CD4-positive, alpha-beta T cell treated with Interleukin-2 at 100 ng/mL for 4 hours (primary cell): ENCODE results near the gene MARCHF2.

Experiments used
- DNase-seq: peaks from one replicate; pipeline ENCODE4 v3.0.0-alpha.2; 2020; ENCODE audit warnings: low spot score

The MARCHF2 gene

DNA sequence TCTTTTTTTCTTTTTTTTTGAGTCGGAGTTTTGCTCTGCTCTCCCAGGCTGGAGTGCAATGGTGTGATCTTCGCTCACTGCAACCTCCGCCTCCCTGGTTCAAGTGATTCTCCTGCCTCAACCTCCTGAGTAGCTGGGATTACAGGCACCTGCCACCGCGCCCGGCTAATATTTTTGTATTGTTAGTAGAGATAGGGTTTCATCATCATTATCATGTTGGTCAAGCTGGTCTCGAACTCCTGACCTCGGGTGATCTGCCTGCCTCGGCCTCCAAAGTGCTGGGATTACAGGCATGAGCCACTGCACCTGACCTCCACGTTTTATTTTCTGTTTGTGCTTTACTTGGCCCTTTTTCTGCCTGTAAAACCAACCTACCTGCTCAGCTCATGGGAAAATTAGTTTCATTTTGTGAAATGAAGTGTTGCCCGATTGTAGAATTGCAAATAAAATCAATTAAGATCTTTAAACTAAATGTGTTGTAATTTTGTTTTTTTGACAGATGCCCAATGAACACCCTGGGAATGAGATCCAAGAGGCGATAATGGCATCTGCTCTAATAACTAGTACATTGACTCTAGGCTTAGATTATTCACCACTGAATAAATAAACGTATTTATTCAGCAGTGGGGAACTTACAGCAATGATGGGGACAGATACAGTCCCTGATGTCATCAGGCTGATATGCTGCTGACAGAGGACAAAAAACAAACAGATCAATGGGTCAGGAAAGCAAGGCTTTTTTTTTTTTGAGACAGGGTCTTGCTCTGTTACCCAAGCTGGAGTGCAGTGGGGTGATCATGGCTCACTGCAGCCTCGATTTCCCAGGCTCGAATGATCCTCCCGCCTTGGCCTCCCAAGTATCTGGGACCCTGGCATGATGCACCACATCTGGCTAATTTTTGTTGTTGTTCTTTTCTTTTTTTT is 25.2 kb upstream of the MARCHF2 start:
- no peak for DNase-seq

DNA sequence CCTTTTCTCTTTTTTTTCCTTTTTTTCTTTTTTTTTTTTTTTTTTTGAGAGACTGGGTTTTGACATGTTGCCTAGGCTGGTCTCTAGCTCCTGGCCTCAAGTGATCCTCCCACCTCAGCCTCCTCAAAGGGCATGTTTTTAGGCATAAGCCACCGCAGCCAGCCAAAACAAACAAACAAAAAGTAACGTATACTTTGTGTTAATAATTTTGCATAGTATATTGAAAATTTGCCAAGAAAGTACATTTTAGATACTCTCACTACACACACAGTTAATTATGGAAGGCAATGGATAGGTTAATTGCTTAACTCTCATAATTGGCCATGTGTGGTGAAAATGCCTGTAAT is 24.5 kb upstream of the MARCHF2 start:
- no peak for DNase-seq

DNA sequence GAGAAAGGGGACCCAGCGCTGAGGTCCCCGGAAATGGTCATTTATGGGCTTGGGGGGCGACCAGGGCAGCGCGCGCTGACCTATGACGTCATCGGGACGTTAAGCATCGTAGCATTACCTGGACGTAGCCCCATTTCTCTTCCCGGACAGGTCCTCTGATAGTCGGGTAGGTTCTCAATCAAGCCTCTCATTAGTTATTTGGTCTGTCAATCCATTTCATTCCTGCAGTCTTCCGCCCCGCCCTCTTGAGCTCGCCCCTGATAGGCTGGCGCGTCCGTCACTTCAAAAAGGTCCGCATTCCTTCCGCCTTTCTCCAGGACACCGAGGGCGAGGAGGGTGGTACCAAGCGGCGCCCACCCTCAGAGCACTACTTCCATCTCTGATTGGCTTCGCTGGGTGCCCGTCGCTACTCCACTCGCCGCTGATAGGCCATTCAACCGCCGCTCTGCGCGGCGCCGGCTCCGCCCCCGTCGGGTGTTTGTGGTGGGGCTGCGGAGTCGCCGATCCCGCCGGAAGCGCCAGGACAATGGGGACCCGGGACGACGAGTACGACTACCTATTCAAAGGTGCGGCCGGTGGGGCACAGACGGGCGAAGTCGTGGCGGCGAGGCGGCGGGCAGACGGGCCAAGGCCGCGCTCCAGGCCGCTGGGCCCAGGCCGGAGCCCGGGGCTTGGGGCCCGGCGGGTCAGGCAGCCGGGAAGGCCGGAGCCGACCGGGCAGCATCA is 23.1 kb upstream of the MARCHF2 start, which contains the start of gene RAB11B:
TSS of gene RAB11B (plus strand) at position 470 of the 726 bp plus-strand sequence. CDS start at position 527, 57 bp downstream.
- peak; percentile 100 for DNase-seq

DNA sequence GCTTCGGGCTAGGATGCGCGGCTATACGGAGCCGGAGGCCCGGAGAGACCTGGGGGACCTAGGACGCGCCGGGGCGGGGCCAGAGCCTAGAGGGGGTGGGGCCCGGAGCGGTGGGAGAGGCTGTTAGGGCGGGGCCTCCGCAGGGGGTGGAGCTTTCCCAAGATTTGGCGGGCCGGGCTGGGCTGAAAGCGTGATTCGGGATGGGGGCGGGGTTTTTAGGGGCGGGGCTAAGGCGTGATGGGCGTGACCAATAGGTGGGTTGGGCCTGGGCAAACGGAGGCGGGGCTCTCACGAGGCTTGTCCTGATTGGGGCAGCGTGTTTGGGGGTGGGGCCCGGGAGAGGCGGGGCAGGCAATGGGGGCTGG is 22.5 kb upstream of the MARCHF2 start:
- peak; percentile 90 for DNase-seq

DNA sequence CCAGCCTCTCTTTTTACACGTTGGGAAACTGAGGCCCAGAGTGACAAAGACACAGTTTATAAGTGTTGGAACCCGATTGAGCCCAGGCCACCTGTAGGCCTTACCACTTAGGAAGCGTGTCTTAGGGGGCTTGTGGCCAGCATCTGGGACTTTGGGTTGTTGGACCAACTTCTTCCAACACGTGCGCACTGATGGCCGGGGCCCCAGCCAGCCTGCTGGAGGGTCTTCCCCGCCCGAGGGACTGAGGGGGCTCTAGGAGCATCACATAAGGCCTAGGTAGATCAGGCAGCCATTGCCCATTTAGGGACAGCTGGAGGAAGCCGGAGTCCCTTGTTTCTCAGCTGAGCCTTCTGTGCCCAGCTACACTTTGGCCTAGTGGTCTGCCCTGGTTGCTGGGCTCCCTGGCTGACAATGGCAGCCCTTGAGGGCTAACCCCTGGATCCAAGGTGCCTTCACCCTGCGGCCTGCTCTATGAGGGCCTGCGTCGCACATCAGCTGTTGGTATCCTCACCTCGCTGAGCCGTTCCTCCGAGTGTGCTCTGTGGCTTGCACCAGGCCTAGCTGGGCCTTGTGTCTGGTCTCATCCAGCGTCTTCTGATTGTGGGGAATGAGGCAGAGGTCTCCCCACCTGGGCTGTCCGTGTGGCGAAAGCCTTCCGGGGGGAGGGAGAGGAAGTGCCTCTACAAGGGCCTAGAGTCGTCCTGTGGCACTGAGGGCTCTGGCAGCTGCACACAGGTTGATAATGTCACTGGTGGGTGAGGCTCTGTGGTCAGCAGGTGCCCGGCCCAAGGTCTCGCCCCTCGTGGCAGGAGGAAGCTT is 21.7 kb upstream of the MARCHF2 start:
- DNase-seq = no peak

DNA sequence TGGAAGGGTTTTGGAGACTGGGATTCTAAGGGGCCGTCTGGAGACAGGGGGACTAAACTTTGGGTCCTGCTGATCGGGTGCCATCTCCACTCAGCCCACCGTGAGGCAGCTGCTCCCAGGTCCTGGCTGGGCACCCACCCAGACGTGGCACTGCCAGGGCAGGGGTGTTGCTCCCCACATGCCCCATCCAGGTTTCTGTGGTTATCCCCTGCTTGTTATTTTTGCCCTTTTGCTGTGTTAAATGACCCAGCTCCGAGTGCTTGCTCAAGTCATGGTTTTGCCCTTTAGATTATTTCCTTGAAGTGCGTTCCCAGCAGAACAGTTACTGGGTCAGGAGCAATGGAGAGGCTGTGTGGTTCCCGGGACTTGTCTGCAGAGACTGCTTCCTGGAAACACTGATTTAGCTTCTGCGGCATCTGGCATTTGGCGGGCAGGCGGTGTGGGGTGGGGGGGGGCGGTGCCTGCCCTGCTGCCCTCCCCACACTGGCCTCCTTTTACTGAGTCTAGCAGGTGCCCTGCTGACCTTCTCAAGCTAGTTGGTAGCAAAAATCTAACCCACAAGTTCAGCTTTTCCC is 21.0 kb upstream of the MARCHF2 start:
- no peak for DNase-seq

DNA sequence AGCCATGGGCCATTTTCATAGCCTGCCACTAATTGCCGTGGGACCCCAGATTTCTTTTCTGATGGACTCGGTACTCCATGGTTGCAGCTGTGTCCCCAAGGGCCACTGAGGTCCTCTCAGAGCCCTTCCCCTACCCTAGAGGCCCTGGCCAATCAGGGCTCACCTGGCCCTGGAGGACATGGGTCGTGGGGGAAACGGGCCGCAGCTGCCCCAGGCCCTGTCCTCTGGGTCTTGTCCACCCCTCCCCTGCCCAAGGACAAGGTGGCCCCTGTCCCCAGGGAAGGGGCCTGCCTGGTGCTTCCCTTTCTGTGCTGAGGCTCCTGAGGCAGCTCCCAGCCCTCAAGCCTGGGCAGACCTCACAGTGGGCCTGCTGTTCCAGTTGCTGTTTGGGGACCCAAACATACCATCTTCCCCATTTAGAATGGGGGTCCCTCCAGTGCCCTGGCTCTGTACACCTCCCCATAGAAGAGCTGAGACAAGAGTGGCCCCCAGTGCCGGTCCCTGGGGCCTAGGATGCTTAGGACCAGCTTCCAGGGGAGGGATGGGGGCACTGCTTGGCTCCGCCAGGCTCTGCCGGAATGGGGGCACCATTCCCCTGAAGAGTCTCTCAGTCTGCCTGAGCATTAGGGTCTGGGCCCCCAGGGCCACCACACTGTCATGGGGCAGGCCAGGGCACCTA is 19.8 kb upstream of the MARCHF2 start:
- no peak for DNase-seq

DNA sequence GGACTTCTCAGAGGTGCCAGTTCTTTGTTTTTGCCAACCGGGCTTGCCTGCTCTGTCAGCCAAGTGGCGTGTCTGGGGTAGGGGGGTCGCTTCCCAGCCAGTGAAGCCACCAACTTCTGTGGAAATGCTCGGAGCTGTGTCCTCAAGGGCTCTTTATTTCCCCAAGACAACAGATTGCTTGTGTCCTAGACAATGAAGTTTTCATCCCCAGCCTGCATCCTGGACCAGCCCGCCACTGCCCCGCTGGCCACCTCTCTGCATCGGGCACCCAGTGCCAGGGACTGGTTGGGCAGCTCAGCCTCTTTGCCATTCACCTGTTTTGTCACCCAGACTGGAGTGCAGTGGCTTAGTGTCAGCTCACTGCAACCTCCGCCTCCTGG is 19.2 kb upstream of the MARCHF2 start:
- DNase-seq = no peak

DNA sequence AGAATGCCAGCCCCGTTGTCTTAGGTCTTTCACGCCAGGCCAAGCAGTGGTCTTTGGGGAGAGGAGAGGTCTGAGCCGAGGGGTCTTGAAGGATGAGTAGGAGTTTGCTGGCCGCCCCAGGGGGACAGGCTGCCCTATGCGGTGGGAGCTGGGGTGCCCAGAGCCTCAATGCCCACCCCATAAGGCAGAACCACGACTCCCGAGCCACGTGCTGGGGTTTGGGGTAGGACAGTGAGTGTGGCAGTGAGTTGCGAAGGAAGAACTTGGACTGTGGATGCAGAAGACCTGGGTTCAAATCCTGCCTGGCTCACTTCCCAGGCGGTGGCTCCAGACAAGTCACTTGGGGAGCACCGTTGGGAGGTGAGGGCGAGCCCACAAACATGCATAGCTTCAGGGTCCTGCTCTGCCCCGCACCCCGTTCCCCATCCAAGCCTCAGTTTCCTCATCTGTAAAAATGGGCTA is 17.5 kb upstream of the MARCHF2 start:
- no peak for DNase-seq

DNA sequence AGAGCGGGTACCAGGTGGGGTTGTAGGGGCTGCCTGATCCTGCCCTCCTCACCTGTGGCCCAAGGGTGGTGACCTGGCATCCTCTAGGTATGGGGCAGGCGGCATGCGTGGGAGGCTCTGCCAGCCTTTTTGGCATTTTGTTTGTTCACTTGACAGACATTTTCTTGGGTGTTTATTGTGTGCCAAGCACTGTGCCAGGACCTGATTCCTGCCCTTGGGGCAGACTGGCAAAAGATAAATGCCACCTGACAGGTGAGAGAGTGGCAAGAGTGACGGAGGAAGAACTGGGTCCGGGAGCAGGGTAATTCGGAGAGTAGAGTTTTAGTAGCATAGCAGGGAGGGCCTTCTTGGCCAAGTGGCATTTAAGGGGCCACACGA is 16.9 kb upstream of the MARCHF2 start:
- no peak for DNase-seq

DNA sequence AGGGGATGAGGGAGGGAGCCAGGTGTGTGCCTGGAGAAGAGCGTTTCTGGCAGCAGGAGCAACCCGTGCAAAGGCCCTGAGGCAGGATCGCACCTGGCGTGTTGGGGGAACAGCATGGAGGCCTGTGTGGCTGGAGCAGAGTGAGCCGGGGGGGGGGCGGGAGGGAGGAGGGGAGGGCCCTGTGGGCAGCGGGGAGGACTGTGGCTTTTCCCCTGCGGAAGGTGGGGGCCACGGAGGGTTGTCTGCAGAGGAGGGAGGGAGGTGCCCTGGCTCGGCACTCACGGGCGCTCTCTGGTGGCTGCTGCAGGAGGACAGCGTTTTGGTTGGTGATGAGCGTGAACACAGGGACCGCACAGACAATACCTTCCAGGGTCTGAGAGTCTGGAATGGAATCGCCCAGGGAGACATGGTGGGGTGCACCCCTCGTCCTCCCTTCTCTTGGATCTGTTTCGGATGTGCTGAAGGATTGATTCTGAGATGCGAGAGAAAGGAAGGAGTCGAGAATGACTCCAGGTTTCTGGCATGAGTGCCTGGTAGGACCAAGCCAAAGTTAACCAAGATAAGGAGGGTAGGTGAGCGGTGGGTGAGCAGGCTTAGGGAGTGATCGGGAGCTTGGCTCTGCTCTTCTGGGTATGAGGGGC is 16.4 kb upstream of the MARCHF2 start:
- DNase-seq = peak; percentile 80

DNA sequence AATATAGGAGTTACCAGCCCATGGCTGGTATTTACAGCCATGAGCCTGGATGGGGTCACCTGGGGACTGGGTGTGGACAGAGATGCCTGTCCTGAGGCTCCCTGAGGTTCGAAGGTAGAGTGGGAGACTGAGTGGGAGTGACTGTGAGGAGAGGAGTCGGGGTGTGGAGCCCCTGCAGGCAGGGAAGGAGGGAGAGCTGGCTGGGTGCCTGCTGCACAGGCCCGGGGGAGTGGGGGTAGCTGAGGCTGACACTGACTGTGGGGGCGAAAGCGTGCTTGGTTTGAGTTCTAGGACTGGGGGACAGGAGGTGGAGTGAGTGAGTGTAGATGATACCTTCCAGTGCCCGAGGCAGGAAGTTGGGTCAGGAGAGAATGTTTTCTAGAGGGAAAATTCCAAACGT is 15.8 kb upstream of the MARCHF2 start:
- DNase-seq = no peak

DNA sequence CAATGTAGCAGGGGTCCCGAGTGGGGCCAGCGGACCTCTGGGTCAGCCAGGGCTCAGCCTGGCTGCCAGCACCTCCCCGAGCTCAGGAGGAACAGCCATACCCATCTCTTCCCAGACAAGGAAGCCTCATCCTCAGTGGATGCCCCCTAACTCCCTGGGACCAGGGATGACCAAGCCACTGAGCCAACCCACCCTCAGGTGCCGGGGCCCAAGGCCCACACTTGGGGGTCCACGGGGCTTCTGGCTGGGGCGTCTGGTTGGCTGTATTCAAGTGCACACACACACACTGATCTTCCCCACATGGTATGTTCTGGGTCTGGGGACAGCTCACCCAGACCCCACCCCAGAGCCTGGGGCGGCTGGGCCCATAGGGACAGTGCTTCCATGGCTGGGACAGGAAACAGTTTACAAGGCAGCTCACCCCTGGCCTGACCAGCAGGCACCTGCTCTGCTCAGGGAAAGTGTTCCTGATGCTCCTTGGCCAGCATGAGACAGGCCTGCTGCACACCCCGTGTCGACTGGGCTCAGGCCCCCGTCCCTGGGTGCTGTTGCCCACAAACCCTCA is 15.3 kb upstream of the MARCHF2 start:
- DNase-seq = no peak

DNA sequence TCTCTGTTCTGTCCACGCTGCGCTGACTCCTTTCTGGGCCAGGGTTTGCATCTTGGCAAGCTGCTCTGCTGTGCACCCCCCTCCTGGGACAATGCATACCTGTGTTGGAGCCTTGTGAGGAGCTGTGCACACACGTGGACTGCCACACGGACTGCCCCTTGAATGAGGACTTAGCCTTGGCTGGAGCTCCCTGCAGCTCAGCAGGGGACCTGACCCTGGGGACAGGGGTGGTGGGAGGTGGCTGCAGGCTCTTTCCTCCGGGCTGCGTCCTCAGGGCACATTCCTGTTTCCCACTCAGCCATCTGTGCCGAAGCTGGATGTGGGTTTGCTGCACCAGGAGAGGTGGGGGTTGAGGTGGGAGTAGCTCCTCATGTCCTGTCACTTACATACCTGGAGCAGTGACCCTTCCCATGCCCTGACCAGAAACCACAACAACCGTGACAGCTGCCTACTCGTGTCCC is 14.8 kb upstream of the MARCHF2 start:
- no peak for DNase-seq

DNA sequence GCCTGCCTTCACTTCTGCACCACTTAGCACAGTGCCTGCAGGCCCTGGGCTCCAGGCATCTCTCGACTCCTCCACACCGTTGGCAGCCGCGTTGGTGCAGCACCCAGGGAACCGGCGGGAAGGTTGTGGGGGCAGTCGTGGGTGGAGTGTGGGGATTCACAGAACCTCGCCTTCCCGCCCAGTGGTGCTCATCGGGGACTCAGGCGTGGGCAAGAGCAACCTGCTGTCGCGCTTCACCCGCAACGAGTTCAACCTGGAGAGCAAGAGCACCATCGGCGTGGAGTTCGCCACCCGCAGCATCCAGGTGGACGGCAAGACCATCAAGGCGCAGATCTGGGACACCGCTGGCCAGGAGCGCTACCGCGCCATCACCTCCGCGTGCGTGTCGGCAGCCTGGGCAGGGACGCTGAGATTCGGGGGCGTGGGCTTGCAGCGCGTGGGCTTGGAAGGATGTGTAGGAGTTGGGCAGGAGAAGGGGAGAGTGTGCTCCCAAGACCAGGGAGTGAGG is 13.4 kb upstream of the MARCHF2 start:
- DNase-seq = no peak

DNA sequence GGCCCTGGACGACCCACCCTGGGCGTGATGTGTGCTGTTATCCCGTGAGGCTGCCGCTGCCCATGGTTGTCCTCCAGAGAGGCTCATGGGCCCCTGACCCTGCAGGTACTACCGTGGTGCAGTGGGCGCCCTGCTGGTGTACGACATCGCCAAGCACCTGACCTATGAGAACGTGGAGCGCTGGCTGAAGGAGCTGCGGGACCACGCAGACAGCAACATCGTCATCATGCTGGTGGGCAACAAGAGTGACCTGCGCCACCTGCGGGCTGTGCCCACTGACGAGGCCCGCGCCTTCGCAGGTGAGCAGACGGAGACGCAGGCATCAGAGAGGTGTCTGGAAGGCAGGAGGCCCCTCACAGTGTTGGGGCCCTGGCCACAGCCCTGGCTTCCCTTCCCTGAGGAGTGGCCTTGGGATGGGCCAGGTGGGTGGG is 11.1 kb upstream of the MARCHF2 start:
- no peak for DNase-seq

DNA sequence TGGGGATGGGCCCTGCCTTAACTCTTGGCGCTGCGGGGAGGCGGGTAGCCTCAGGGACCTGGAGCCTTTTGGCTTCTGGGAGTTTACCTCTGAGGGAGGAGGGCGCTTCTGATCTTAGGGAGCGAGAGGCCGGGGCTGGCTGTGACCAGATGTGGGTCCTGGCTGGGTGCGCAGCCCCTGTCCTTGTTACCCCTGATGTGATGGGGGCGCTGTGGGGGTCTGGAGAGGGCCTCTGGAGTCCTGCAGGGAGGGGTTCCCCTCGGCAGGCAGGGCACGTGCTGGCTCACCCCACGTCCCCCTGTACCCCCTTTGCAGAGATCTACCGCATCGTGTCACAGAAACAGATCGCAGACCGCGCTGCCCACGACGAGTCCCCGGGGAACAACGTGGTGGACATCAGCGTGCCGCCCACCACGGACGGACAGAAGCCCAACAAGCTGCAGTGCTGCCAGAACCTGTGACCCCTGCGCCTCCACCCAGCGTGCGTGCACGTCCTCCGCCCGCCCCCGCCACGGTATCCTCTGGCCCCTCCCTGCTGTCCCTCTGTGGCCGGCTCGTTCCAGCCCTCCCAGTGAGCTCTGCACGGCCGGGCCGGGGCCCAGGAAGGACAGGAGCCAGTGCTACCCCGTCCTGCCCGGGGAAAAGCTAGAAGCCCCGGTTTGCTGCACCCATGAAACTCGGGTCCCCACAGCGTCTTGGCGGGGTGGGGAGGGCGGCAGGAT is 9.8 kb upstream of the MARCHF2 start:
- DNase-seq = no peak

DNA sequence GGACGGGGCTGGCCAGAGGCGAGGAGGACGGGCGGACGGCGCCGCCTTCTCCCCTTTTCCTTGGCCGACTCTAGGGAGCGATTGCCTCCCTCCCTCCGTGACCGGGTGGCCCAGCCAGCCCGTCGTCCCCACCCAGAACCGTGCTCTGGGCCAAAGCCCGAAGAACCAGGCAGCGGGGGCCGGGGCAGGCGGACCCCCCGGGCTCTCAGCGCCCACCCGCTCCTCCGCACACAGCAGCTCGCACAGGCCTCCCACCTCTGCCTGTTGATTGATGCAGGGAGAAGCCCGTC is 9.3 kb upstream of the MARCHF2 start:
- no peak for DNase-seq

DNA sequence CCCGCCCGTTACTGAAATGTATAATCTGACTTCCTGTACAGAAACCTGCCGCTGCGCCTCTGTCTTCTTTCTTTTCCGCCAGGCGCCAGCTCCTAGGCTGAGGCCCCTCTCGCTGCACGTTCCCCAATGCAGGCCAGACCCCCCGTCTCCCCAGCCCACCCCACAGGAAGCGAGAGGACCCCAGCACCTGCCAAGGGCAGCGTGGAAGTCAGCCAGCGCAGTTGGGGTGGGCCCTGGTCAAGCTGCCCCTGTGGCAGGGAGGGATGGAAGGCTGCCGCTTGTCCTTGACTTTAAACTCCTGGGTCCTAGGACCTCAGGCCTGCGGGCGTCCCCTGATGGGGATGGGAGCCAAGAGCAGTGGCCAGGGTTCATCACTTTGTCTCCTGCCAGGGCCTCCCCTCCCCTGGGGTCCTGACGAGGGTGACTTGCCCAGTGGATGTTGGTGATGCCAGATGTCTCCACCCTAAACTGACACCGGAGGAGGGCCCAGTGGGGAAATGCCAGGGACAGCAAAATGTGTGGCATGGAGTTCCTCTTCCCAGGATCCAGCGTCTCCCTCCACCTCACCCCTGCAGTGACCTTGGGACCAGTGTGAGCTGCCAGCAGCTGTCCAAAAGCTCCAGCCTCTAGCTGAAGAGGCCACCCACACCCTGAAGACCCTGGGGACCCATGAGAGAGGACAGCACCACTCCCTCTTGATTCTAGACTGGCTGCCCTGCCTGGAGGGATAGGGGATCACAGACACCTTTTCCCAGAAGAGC is 8.5 kb upstream of the MARCHF2 start:
- no peak for DNase-seq
